Measurements from ENCODE around the gene TOMM20. TPM values are rescaled to one million over a fixed set of nuclear protein-coding genes. Genes with fewer than 3 reads are reported as not detected.

Gene TOMM20
- total and polyA plus RNA-seq, 2 experiments from 2014 or later: 138 to 159 TPM

DNA sequence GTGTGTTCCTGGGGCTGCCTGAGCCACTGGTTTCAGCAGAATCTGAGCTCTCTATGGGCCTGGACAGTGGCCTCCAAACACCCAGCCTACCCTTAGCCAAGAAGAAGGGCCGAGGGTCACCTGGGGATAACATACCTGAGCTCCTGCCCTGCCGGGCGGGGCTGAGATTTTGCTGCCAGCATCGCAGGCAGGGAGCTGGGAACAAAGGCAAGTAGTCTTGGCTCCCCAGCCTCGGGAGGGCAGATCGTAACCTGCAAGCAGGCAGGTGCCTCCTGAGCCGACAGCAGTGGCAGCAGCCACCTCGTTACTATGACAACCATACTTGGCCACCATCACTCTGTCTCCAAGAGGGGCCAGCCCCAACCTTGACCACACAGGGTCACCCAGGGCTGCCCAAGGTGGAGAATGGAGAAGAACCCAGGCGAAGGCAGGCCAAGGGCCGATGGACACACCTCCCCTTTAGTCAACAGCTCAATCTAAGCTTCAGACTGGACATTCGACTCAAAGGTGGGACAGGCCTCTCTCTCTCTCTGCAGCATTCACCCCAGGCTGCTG is 54.6 kb downstream of the TOMM20 start:
- Mint-ChIP-seq H3K27ac (no peak overlapping the region), H3K9me3 (no peaks in the 10 kb centered on the region), H3K27me3 (ENCODE audit: insufficient read depth, low read depth, poor library complexity) (peaks cover 2% of the 10 kb centered on the region), H3K4me3 (no peak overlapping the region), H3K4me1 (peaks cover 7% of the 10 kb centered on the region; the same call in 1 of the 3 replicates), H3K36me3 (ENCODE audit: low read depth) (no peaks in the 10 kb centered on the region)
- Histone ChIP-seq H3K36me3 (ENCODE audit: insufficient read depth) (no peaks in the 10 kb centered on the region), H3K4me1 (ENCODE audit: insufficient read depth) (no peaks in the 10 kb centered on the region), H3K79me2 (replicated peaks; ENCODE audit: insufficient read depth) (no peaks in the 10 kb centered on the region), H4K20me1 (replicated peaks; ENCODE audit: insufficient read depth) (no peaks in the 10 kb centered on the region), H3K27me3 (ENCODE audit: insufficient read depth) (no peaks in the 10 kb centered on the region), H3K9me2 (ENCODE audit: insufficient read depth) (no peaks in the 10 kb centered on the region), H2AFZ (no peak overlapping the region), H3K4me3 (no peak overlapping the region), H3K4me2 (no peak overlapping the region), H3F3A (replicated peaks; ENCODE audit: low read depth) (peaks cover 14% of the 10 kb centered on the region), H3K27ac (ENCODE audit: low read depth) (no peak overlapping the region)
- DNase-seq (ENCODE audit: low spot score) (no peak), ATAC-seq (peak; percentile 59)
- no peak for TF ChIP-seq POLR2AphosphoS5 (IDR thresholded peaks at IDR 0.05; ENCODE audit: low read depth)
- TF ChIP-seq EZH2phosphoT487 (IDR thresholded peaks at IDR 0.05; ENCODE audit: unreplicated experiment): no peak
- no peak for TF ChIP-seq ZNF331 (CRISPR knock-in tag; IDR thresholded peaks at IDR 0.05; ENCODE audit: low read depth)
- TF ChIP-seq NANOG (IDR thresholded peaks at IDR 0.05; ENCODE audit: borderline replicate concordance): no peak
- no peak for TF ChIP-seq JUNB (IDR thresholded peaks at IDR 0.05; ENCODE audit: unreplicated experiment)
- no peak for TF ChIP-seq ETS1 (IDR thresholded peaks at IDR 0.05)
- TF ChIP-seq ZNF114 (CRISPR knock-in tag; IDR thresholded peaks at IDR 0.05): no peak
- TF ChIP-seq STAT1 (IDR thresholded peaks at IDR 0.05; ENCODE audit: unreplicated experiment): no peak
- TF ChIP-seq, protein P1, sequence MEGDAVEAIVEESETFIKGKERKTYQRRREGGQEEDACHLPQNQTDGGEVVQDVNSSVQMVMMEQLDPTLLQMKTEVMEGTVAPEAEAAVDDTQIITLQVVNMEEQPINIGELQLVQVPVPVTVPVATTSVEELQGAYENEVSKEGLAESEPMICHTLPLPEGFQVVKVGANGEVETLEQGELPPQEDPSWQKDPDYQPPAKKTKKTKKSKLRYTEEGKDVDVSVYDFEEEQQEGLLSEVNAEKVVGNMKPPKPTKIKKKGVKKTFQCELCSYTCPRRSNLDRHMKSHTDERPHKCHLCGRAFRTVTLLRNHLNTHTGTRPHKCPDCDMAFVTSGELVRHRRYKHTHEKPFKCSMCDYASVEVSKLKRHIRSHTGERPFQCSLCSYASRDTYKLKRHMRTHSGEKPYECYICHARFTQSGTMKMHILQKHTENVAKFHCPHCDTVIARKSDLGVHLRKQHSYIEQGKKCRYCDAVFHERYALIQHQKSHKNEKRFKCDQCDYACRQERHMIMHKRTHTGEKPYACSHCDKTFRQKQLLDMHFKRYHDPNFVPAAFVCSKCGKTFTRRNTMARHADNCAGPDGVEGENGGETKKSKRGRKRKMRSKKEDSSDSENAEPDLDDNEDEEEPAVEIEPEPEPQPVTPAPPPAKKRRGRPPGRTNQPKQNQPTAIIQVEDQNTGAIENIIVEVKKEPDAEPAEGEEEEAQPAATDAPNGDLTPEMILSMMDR (conservative IDR thresholded peaks at IDR 0.05; ENCODE audit: low read depth in 2 of 2): no peak
- TF ChIP-seq EZH2 (IDR thresholded peaks at IDR 0.05; ENCODE audit: low read depth, unreplicated experiment): no peak
- TF ChIP-seq, protein P2, sequence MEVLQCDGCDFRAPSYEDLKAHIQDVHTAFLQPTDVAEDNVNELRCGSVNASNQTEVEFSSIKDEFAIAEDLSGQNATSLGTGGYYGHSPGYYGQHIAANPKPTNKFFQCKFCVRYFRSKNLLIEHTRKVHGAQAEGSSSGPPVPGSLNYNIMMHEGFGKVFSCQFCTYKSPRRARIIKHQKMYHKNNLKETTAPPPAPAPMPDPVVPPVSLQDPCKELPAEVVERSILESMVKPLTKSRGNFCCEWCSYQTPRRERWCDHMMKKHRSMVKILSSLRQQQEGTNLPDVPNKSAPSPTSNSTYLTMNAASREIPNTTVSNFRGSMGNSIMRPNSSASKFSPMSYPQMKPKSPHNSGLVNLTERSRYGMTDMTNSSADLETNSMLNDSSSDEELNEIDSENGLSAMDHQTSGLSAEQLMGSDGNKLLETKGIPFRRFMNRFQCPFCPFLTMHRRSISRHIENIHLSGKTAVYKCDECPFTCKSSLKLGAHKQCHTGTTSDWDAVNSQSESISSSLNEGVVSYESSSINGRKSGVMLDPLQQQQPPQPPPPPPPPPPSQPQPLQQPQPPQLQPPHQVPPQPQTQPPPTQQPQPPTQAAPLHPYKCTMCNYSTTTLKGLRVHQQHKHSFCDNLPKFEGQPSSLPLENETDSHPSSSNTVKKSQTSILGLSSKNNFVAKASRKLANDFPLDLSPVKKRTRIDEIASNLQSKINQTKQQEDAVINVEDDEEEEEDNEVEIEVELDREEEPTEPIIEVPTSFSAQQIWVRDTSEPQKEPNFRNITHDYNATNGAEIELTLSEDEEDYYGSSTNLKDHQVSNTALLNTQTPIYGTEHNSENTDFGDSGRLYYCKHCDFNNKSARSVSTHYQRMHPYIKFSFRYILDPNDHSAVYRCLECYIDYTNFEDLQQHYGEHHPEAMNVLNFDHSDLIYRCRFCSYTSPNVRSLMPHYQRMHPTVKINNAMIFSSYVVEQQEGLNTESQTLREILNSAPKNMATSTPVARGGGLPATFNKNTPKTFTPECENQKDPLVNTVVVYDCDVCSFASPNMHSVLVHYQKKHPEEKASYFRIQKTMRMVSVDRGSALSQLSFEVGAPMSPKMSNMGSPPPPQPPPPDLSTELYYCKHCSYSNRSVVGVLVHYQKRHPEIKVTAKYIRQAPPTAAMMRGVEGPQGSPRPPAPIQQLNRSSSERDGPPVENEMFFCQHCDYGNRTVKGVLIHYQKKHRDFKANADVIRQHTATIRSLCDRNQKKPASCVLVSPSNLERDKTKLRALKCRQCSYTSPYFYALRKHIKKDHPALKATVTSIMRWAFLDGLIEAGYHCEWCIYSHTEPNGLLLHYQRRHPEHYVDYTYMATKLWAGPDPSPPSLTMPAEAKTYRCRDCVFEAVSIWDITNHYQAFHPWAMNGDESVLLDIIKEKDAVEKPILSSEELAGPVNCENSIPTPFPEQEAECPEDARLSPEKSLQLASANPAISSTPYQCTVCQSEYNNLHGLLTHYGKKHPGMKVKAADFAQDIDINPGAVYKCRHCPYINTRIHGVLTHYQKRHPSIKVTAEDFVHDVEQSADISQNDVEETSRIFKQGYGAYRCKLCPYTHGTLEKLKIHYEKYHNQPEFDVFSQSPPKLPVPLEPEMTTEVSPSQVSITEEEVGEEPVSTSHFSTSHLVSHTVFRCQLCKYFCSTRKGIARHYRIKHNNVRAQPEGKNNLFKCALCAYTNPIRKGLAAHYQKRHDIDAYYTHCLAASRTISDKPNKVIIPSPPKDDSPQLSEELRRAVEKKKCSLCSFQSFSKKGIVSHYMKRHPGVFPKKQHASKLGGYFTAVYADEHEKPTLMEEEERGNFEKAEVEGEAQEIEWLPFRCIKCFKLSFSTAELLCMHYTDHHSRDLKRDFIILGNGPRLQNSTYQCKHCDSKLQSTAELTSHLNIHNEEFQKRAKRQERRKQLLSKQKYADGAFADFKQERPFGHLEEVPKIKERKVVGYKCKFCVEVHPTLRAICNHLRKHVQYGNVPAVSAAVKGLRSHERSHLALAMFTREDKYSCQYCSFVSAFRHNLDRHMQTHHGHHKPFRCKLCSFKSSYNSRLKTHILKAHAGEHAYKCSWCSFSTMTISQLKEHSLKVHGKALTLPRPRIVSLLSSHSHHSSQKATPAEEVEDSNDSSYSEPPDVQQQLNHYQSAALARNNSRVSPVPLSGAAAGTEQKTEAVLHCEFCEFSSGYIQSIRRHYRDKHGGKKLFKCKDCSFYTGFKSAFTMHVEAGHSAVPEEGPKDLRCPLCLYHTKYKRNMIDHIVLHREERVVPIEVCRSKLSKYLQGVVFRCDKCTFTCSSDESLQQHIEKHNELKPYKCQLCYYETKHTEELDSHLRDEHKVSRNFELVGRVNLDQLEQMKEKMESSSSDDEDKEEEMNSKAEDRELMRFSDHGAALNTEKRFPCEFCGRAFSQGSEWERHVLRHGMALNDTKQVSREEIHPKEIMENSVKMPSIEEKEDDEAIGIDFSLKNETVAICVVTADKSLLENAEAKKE (CRISPR knock-in tag; IDR thresholded peaks at IDR 0.05): no peak
- no peak for TF ChIP-seq CREB1 (CRISPR knock-in tag; IDR thresholded peaks at IDR 0.05; ENCODE audit: low read depth)
- no peak for TF ChIP-seq REST (IDR thresholded peaks at IDR 0.05; ENCODE audit: unreplicated experiment)
